ENCODE measurements around the gene KCNQ1. TPM values are rescaled to one million over a fixed set of nuclear protein-coding genes. Genes with fewer than 3 reads are reported as not detected.

Gene KCNQ1
- total and polyA plus RNA-seq, 2 experiments from 2014 or later: not detected

- no peaks in the 10 kb centered on the region for H3K27me3 ChIP-seq (replicated peaks; ENCODE audit: insufficient read depth)
- H3K4me1 ChIP-seq (ENCODE audit: insufficient read depth): peaks cover 8% of the 10 kb centered on the region
- no peak overlapping the region for H3K27ac ChIP-seq
- no peak overlapping the region for H3K4me3 ChIP-seq
- WGBS, 2 experiments (ENCODE audit: low coverage in 1 of 2, low lambda C conversion rate in 2 of 2, missing lambda C conversion rate in 2 of 2): 52 to 55% methylated on average over 12 of the region's 12 CpGs
- no peaks in the 10 kb centered on the region for H3K9me2 ChIP-seq (ENCODE audit: insufficient read depth)
- TF ChIP-seq EZH2 (IDR thresholded peaks at IDR 0.05; ENCODE audit: insufficient read depth, poor library complexity, severe bottlenecking) (no peak), EZH2phosphoT487 (IDR thresholded peaks at IDR 0.05; ENCODE audit: insufficient read depth, low read depth) (no peak)
- no peaks in the 10 kb centered on the region; the same call in 1 of the 2 replicates for H3K36me3 ChIP-seq (ENCODE audit: low read depth)
- H3K9ac ChIP-seq: no peak overlapping the region
- no peak for DNase-seq
- H3F3A ChIP-seq (ENCODE audit: insufficient read depth): peaks cover 1% of the 10 kb centered on the region; the same call in 1 of the 2 replicates
- no peak overlapping the region for H3K4me2 ChIP-seq (ENCODE audit: unreplicated experiment)
- no peaks in the 10 kb centered on the region for H3K9me3 ChIP-seq (ENCODE audit: low read depth)
- no peaks in the 10 kb centered on the region for H4K20me1 ChIP-seq (ENCODE audit: insufficient read depth)
- in situ Hi-C loops (cut with MboI): no loop called here
- H3K79me2 ChIP-seq (ENCODE audit: insufficient read depth): peaks cover 25% of the 10 kb centered on the region
- H2AFZ ChIP-seq: no peak overlapping the region
These were observed 40.0 kb upstream of the KCNQ1 start for GRCh38 chr11:2404735-2405196.

GRCh38 chr11:2406451-2406850 lies 38.4 kb upstream of the KCNQ1 start:
- H2AFZ ChIP-seq: no peak overlapping the region
- no peak overlapping the region for H3K4me3 ChIP-seq
- H3K4me2 ChIP-seq (ENCODE audit: unreplicated experiment): no peak overlapping the region
- no peak overlapping the region for H3K27ac ChIP-seq
- H3K9me3 ChIP-seq (ENCODE audit: low read depth): no peaks in the 10 kb centered on the region
- in situ Hi-C loops (cut with MboI): no loop called here
- H3K79me2 ChIP-seq (ENCODE audit: insufficient read depth): peaks cover 18% of the 10 kb centered on the region
- no peaks in the 10 kb centered on the region for H3K27me3 ChIP-seq (replicated peaks; ENCODE audit: insufficient read depth)
- no peak for DNase-seq
- no peak for TF ChIP-seq EZH2 (IDR thresholded peaks at IDR 0.05; ENCODE audit: insufficient read depth, poor library complexity, severe bottlenecking)
- TF ChIP-seq EZH2phosphoT487 (IDR thresholded peaks at IDR 0.05; ENCODE audit: insufficient read depth, low read depth): no peak
- H3K9ac ChIP-seq: no peak overlapping the region
- H3K9me2 ChIP-seq (ENCODE audit: insufficient read depth): no peaks in the 10 kb centered on the region
- no peaks in the 10 kb centered on the region for H4K20me1 ChIP-seq (ENCODE audit: insufficient read depth)
- H3K4me1 ChIP-seq (ENCODE audit: insufficient read depth): peaks cover 8% of the 10 kb centered on the region
- WGBS, 2 experiments (ENCODE audit: low coverage in 1 of 2, low lambda C conversion rate in 2 of 2, missing lambda C conversion rate in 2 of 2): 74 to 78% methylated on average over 14 of the region's 14 CpGs
- no peaks in the 10 kb centered on the region for H3F3A ChIP-seq (ENCODE audit: insufficient read depth)
- no peaks in the 10 kb centered on the region; the same call in 1 of the 2 replicates for H3K36me3 ChIP-seq (ENCODE audit: low read depth)

GRCh38 chr11:2406878-2407410 lies 37.9 kb upstream of the KCNQ1 start:
- Histone ChIP-seq H3K79me2 (ENCODE audit: insufficient read depth) (peaks cover 13% of the 10 kb centered on the region), H3K27ac (no peak overlapping the region), H3F3A (ENCODE audit: insufficient read depth) (no peaks in the 10 kb centered on the region), H3K9me3 (ENCODE audit: low read depth) (no peaks in the 10 kb centered on the region), H3K9ac (no peak overlapping the region), H2AFZ (no peak overlapping the region), H4K20me1 (ENCODE audit: insufficient read depth) (no peaks in the 10 kb centered on the region), H3K4me1 (ENCODE audit: insufficient read depth) (peaks cover 4% of the 10 kb centered on the region), H3K9me2 (ENCODE audit: insufficient read depth) (no peaks in the 10 kb centered on the region), H3K4me3 (no peak overlapping the region), H3K4me2 (ENCODE audit: unreplicated experiment) (no peak overlapping the region), H3K27me3 (replicated peaks; ENCODE audit: insufficient read depth) (no peaks in the 10 kb centered on the region), H3K36me3 (ENCODE audit: low read depth) (no peaks in the 10 kb centered on the region; the same call in 1 of the 2 replicates)
- in situ Hi-C loops (cut with MboI): no loop called here
- DNase-seq: no peak
- TF ChIP-seq EZH2 (IDR thresholded peaks at IDR 0.05; ENCODE audit: insufficient read depth, poor library complexity, severe bottlenecking): no peak
- no peak for TF ChIP-seq EZH2phosphoT487 (IDR thresholded peaks at IDR 0.05; ENCODE audit: insufficient read depth, low read depth)
- 84 to 87% methylated on average over 20 to 24 of the region's 24 CpGs for WGBS, 2 experiments (ENCODE audit: low coverage in 1 of 2, low lambda C conversion rate in 2 of 2, missing lambda C conversion rate in 2 of 2)

- H3F3A ChIP-seq (ENCODE audit: insufficient read depth): no peaks in the 10 kb centered on the region
- no peak for DNase-seq
- H3K27ac ChIP-seq: no peak overlapping the region
- H3K4me1 ChIP-seq (ENCODE audit: insufficient read depth): no peaks in the 10 kb centered on the region
- no peak overlapping the region for H3K4me3 ChIP-seq
- no peaks in the 10 kb centered on the region for H3K27me3 ChIP-seq (replicated peaks; ENCODE audit: insufficient read depth)
- no peak overlapping the region for H3K9ac ChIP-seq
- no peaks in the 10 kb centered on the region for H3K9me2 ChIP-seq (ENCODE audit: insufficient read depth)
- H4K20me1 ChIP-seq (ENCODE audit: insufficient read depth): no peaks in the 10 kb centered on the region
- H3K9me3 ChIP-seq (ENCODE audit: low read depth): no peaks in the 10 kb centered on the region
- no peak overlapping the region for H3K4me2 ChIP-seq (ENCODE audit: unreplicated experiment)
- H3K36me3 ChIP-seq (ENCODE audit: low read depth): no peaks in the 10 kb centered on the region
- H2AFZ ChIP-seq: no peak overlapping the region
- H3K79me2 ChIP-seq (ENCODE audit: insufficient read depth): no peaks in the 10 kb centered on the region
- no peak for TF ChIP-seq EZH2phosphoT487 (IDR thresholded peaks at IDR 0.05; ENCODE audit: insufficient read depth, low read depth)
- TF ChIP-seq EZH2 (IDR thresholded peaks at IDR 0.05; ENCODE audit: insufficient read depth, poor library complexity, severe bottlenecking): no peak
- WGBS, 2 experiments (ENCODE audit: low coverage in 1 of 2, low lambda C conversion rate in 2 of 2, missing lambda C conversion rate in 2 of 2): 45 to 55% methylated on average over 8 to 10 of the region's 11 CpGs
- in situ Hi-C loops (cut with MboI): no loop called here
These were observed 36.1 kb upstream of the KCNQ1 start for GRCh38 chr11:2408671-2409070.
